ENCODE data around the gene GP9.

DNA sequence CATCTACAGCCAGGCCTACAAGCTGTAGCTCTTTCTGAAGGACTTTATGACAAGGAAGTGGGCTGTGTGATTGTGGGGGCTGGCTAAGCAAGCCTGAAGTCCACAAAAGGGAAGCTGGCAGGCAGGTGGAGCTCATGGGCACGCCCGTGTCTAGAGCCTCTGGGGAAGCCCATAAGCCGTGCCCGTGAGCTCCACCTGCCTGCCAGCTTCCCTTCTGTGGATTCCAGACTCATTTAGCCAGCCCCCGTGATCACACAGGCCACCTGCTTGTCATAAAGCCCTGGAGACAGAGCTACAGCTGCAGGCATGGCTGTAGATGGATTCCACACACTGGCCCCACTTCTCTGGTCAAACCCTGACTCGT, 44.2 kb upstream of the GP9 start:
- TF ChIP-seq, protein P1, sequence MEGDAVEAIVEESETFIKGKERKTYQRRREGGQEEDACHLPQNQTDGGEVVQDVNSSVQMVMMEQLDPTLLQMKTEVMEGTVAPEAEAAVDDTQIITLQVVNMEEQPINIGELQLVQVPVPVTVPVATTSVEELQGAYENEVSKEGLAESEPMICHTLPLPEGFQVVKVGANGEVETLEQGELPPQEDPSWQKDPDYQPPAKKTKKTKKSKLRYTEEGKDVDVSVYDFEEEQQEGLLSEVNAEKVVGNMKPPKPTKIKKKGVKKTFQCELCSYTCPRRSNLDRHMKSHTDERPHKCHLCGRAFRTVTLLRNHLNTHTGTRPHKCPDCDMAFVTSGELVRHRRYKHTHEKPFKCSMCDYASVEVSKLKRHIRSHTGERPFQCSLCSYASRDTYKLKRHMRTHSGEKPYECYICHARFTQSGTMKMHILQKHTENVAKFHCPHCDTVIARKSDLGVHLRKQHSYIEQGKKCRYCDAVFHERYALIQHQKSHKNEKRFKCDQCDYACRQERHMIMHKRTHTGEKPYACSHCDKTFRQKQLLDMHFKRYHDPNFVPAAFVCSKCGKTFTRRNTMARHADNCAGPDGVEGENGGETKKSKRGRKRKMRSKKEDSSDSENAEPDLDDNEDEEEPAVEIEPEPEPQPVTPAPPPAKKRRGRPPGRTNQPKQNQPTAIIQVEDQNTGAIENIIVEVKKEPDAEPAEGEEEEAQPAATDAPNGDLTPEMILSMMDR (IDR thresholded peaks at IDR 0.05), result no peak
- TF ChIP-seq POLR2A (IDR thresholded peaks at IDR 0.05; ENCODE audit: low read depth), result no peak
- TF ChIP-seq POLR2AphosphoS5 (IDR thresholded peaks at IDR 0.05), result no peak
- TF ChIP-seq EP300 (IDR thresholded peaks at IDR 0.05), result no peak
